CD4-positive, CD25-positive, alpha-beta regulatory T cell (primary cell): ENCODE data around the gene ZFPM1. TPM values are rescaled to one million over a fixed set of nuclear protein-coding genes. Genes with fewer than 3 reads are reported as not detected.
"Not testable (repeated sequence)": the region's sequence is repeated elsewhere in the genome, so short reads cannot be mapped to it uniquely, and the experiment has no call there.

Source experiments
- ATAC-seq, 2 donors: fragments of 150-1000 bp; cut with Tn5 transposase; one replicate each; pipeline ENCODE4 v1.10.0; 2021; ENCODE audit warnings: low read depth in 2 of 2, moderate number of reproducible peaks in 2 of 2, moderate library complexity in 1 of 2
- DNase-seq, 3 donors: peaks; one replicate each; pipeline versions ENCODE4 v3.0.0 to v3.0.0-alpha.2; 2012 to 2022; ENCODE audit warnings: mixed read lengths in 1 of 3
- H3K27ac ChIP-seq: one replicate; pipeline ENCODE4 v1.7.0; 2013; ENCODE audit warnings: mild to moderate bottlenecking, low read length; ENCODE audit not compliant: insufficient read depth, poor library complexity, severe bottlenecking
- H3K27me3 ChIP-seq: one replicate; pipeline ENCODE4 v1.7.0; 2013; ENCODE audit warnings: low read length; ENCODE audit not compliant: control insufficient read depth, insufficient read depth
- H3K36me3 ChIP-seq: one replicate; pipeline ENCODE4 v1.7.0; 2013; ENCODE audit warnings: mild to moderate bottlenecking, low read length, moderate library complexity; ENCODE audit not compliant: control insufficient read depth, insufficient read depth
- H3K4me1 ChIP-seq: 2 replicates; pipeline ENCODE4 v1.7.0; 2013; ENCODE audit warnings: mild to moderate bottlenecking, low read length; ENCODE audit not compliant: insufficient read depth, control insufficient read depth, poor library complexity, severe bottlenecking
- H3K4me3 ChIP-seq: one replicate; pipeline ENCODE4 v1.7.0; 2013; ENCODE audit warnings: low read depth, mild to moderate bottlenecking, low read length, moderate library complexity
- H3K9me3 ChIP-seq, 2 experiments: 1 replicate in 1 of 2; 2 replicates in 1 of 2; pipeline ENCODE4 v1.7.0; 2013; ENCODE audit warnings: low read length in 2 of 2, mild to moderate bottlenecking in 1 of 2, moderate library complexity in 1 of 2; ENCODE audit not compliant: control insufficient read depth in 2 of 2
- H3K27ac Mint-ChIP-seq, 3 donors: one replicate each; pipeline ENCODE4 v1.8.0; 2020 to 2022; ENCODE audit warnings: mild to moderate bottlenecking in 3 of 3, mixed read lengths in 3 of 3, moderate library complexity in 2 of 3
- H3K27me3 Mint-ChIP-seq: one replicate; pipeline ENCODE4 v1.8.0; 2022; ENCODE audit warnings: mild to moderate bottlenecking, mixed read lengths
- H3K36me3 Mint-ChIP-seq: one replicate; pipeline ENCODE4 v1.8.0; 2020; ENCODE audit warnings: mixed read lengths
- H3K4me1 Mint-ChIP-seq, 4 donors: one replicate each; pipeline ENCODE4 v1.8.0; 2020 to 2022; ENCODE audit warnings: mixed read lengths in 4 of 4, mild to moderate bottlenecking in 1 of 4
- H3K4me3 Mint-ChIP-seq, 4 donors: one replicate each; pipeline ENCODE4 v1.8.0; 2020 to 2022; ENCODE audit warnings: mild to moderate bottlenecking in 4 of 4, mixed read lengths in 4 of 4, moderate library complexity in 3 of 4
- H3K9me3 Mint-ChIP-seq, 7 donors: one replicate each; pipeline ENCODE4 v1.8.0; 2020 to 2022; ENCODE audit warnings: mixed read lengths in 7 of 7, mild to moderate bottlenecking in 3 of 7, moderate library complexity in 2 of 7
- polyA plus RNA-seq, 4 donors: library from polyadenylated mRNA; unstranded; fragments of 300-500 nt; fragmentation: Illumina TruSeq; gene quantifications; one replicate each; pipeline ENCODE4 v1.2.3, GENCODE V29; 2021
- total RNA-seq: library from RNA; stranded (reverse); gene quantifications from one replicate; pipeline ENCODE4 v1.2.3, GENCODE V29; 2022

ZFPM1 gene
- total and polyA plus RNA-seq, 5 donors from 2014 or later, result 0.07 to 30.2 (median 0.16) TPM

GRCh38 chr16:88483392-88483641 lies 30.2 kb downstream of the ZFPM1 start:
- no peaks in the 10 kb centered on the region for H3K9me3 ChIP-seq
- H3K27ac Mint-ChIP-seq, result peak overlapping the region in 2 of 3 donors; percentile 55 to 63

GRCh38 chr16:88484505-88485365 lies 31.7 kb downstream of the ZFPM1 start:
- ATAC-seq (no peak), DNase-seq (no peak)
- H3K4me3 Mint-ChIP-seq, result peak overlapping the region in 1 of 4 donors; percentile 11
- Histone ChIP-seq H3K36me3 (no peaks in the 10 kb centered on the region), H3K27ac (no peak overlapping the region), H3K9me3 (no peaks in the 10 kb centered on the region), H3K4me3 (no peak overlapping the region), H3K4me1 (peaks cover 13% of the 10 kb centered on the region), H3K27me3 (no peaks in the 10 kb centered on the region)
- H3K9me3 Mint-ChIP-seq, result peaks cover 0 to 4% (median 0%) of the 10 kb centered on the region in 7 donors
- no peak overlapping the region for H3K27ac Mint-ChIP-seq
- peaks cover 4% of the 10 kb centered on the region for H3K36me3 Mint-ChIP-seq
- H3K4me1 Mint-ChIP-seq, result peaks cover 0 to 17% (median 8%) of the 10 kb centered on the region in 4 donors
- peaks cover 4% of the 10 kb centered on the region for H3K27me3 Mint-ChIP-seq

More at GRCh38 chr16:88483392-88483641, 30.2 kb downstream of the ZFPM1 start:
- Histone ChIP-seq H3K27me3 (no peaks in the 10 kb centered on the region), H3K27ac (no peak overlapping the region), H3K36me3 (no peaks in the 10 kb centered on the region), H3K4me1 (peaks cover 27% of the 10 kb centered on the region), H3K4me3 (no peak overlapping the region)
- DNase-seq, result no peak
- peaks cover 4% of the 10 kb centered on the region for H3K27me3 Mint-ChIP-seq
- H3K4me3 Mint-ChIP-seq, result peak overlapping the region in 1 of 4 donors; percentile 47
- H3K9me3 Mint-ChIP-seq, result peaks cover 0 to 5% (median 0%) of the 10 kb centered on the region in 7 donors
- H3K4me1 Mint-ChIP-seq, result peaks cover 0 to 30% (median 12%) of the 10 kb centered on the region in 4 donors
- no peak for ATAC-seq
- H3K36me3 Mint-ChIP-seq, result no peaks in the 10 kb centered on the region

- H3K9me3 ChIP-seq, H3K27me3 Mint-ChIP-seq, H3K4me1 ChIP-seq, H3K4me3 ChIP-seq, H3K27ac Mint-ChIP-seq, DNase-seq, H3K36me3 ChIP-seq, H3K27me3 ChIP-seq, H3K36me3 Mint-ChIP-seq, H3K27ac ChIP-seq, ATAC-seq, H3K9me3 Mint-ChIP-seq, H3K4me3 Mint-ChIP-seq: not testable (repeated sequence)
- H3K4me1 Mint-ChIP-seq, result peaks cover 0 to 11% (median 2%) of the 10 kb centered on the region in 4 donors
Measured at GRCh38 chr16:88485366-88485741, 32.3 kb downstream of the ZFPM1 start.

- Mint-ChIP-seq H3K36me3 (peaks cover 4% of the 10 kb centered on the region), H3K4me3 (no peak overlapping the region), H3K27me3 (no peaks in the 10 kb centered on the region), H3K4me1 (peaks cover 0 to 8% (median 2%) of the 10 kb centered on the region in 4 donors), H3K9me3 (peaks cover 0 to 3% (median 0%) of the 10 kb centered on the region in 7 donors), H3K27ac (no peak overlapping the region)
- Histone ChIP-seq H3K9me3 (no peaks in the 10 kb centered on the region), H3K27ac (no peak overlapping the region), H3K4me3 (no peak overlapping the region), H3K27me3 (no peaks in the 10 kb centered on the region), H3K4me1 (no peaks in the 10 kb centered on the region), H3K36me3 (no peaks in the 10 kb centered on the region)
- DNase-seq (no peak), ATAC-seq (no peak)
Measured at GRCh38 chr16:88486398-88487123, 33.5 kb downstream of the ZFPM1 start.

GRCh38 chr16:88487124-88487432 lies 34.0 kb downstream of the ZFPM1 start:
- H3K36me3 ChIP-seq, result no peaks in the 10 kb centered on the region
- Mint-ChIP-seq H3K4me1 (peaks cover 0 to 6% (median 0%) of the 10 kb centered on the region in 4 donors), H3K4me3 (no peak overlapping the region), H3K36me3 (peaks cover 4% of the 10 kb centered on the region), H3K9me3 (peaks cover 0 to 3% (median 0%) of the 10 kb centered on the region in 7 donors), H3K27me3 (no peaks in the 10 kb centered on the region), H3K27ac (peak overlapping the region in 1 of 3 donors; percentile 25)
- no peak overlapping the region for H3K27ac ChIP-seq
- no peaks in the 10 kb centered on the region for H3K9me3 ChIP-seq
- ATAC-seq (no peak), DNase-seq (no peak)
- H3K4me1 ChIP-seq, result no peaks in the 10 kb centered on the region
- no peaks in the 10 kb centered on the region for H3K27me3 ChIP-seq
- no peak overlapping the region for H3K4me3 ChIP-seq

GRCh38 chr16:88487920-88488851 lies 35.1 kb downstream of the ZFPM1 start:
- ATAC-seq (no peak), DNase-seq (no peak)
- no peaks in the 10 kb centered on the region for H3K27me3 ChIP-seq
- Mint-ChIP-seq H3K36me3 (peaks cover 4% of the 10 kb centered on the region), H3K27me3 (no peaks in the 10 kb centered on the region), H3K4me1 (peaks cover 0 to 6% (median 0%) of the 10 kb centered on the region in 4 donors), H3K27ac (peak overlapping the region in 1 of 3 donors; percentile 5), H3K9me3 (peaks cover 0 to 3% (median 0%) of the 10 kb centered on the region in 7 donors), H3K4me3 (peak overlapping the region in 1 of 4 donors; percentile 27)
- H3K4me1 ChIP-seq, result no peaks in the 10 kb centered on the region
- H3K4me3 ChIP-seq, result no peak overlapping the region
- no peaks in the 10 kb centered on the region for H3K9me3 ChIP-seq
- no peak overlapping the region for H3K27ac ChIP-seq
- H3K36me3 ChIP-seq, result no peaks in the 10 kb centered on the region

GRCh38 chr16:88489163-88489741 lies 36.2 kb downstream of the ZFPM1 start:
- no peaks in the 10 kb centered on the region for H3K27me3 Mint-ChIP-seq
- no peak overlapping the region for H3K27ac Mint-ChIP-seq
- no peak overlapping the region for H3K27ac ChIP-seq
- H3K36me3 Mint-ChIP-seq, result peaks cover 4% of the 10 kb centered on the region
- peak overlapping the region in 1 of 4 donors; percentile 32 for H3K4me3 Mint-ChIP-seq
- DNase-seq, result no peak
- H3K4me3 ChIP-seq, result no peak overlapping the region
- peaks cover 0 to 3% (median 0%) of the 10 kb centered on the region in 4 donors for H3K4me1 Mint-ChIP-seq
- no peaks in the 10 kb centered on the region for H3K9me3 ChIP-seq
- H3K9me3 Mint-ChIP-seq, result peaks cover 0 to 3% (median 0%) of the 10 kb centered on the region in 7 donors
- no peaks in the 10 kb centered on the region for H3K36me3 ChIP-seq
- H3K27me3 ChIP-seq, result no peaks in the 10 kb centered on the region
- no peaks in the 10 kb centered on the region for H3K4me1 ChIP-seq
- ATAC-seq, result no peak
